ENCODE results near the gene SLC4A3.

The SLC4A3 gene

GRCh38 chr2:219612577-219613286, 14.7 kb upstream of the SLC4A3 start:
- no peak for DNase-seq

- DNase-seq = no peak
Measured at GRCh38 chr2:219613461-219614070, 13.9 kb upstream of the SLC4A3 start.

- DNase-seq = no peak
Measured at GRCh38 chr2:219614076-219614860, 13.2 kb upstream of the SLC4A3 start.

GRCh38 chr2:219615036-219615435, 12.4 kb upstream of the SLC4A3 start:
- DNase-seq = no peak

- DNase-seq = no peak
Measured at GRCh38 chr2:219615894-219616293, 11.5 kb upstream of the SLC4A3 start.

- DNase-seq = no peak
Measured at GRCh38 chr2:219616550-219616949, 10.9 kb upstream of the SLC4A3 start.

- no peak for DNase-seq
Measured at GRCh38 chr2:219618733-219619122, 8.7 kb upstream of the SLC4A3 start.

GRCh38 chr2:219619235-219619634, 8.2 kb upstream of the SLC4A3 start:
- no peak for DNase-seq

- no peak for DNase-seq
Measured at GRCh38 chr2:219620546-219620945, 6.9 kb upstream of the SLC4A3 start.

GRCh38 chr2:219621935-219622334, 5.5 kb upstream of the SLC4A3 start:
- DNase-seq = no peak

GRCh38 chr2:219622472-219622871, 5.0 kb upstream of the SLC4A3 start:
- DNase-seq = no peak

- DNase-seq = no peak
Measured at GRCh38 chr2:219624565-219624964, 2.9 kb upstream of the SLC4A3 start.

GRCh38 chr2:219625179-219625578, 2.3 kb upstream of the SLC4A3 start:
- DNase-seq = no peak

GRCh38 chr2:219626540-219626939, 890 bp upstream of the SLC4A3 start:
- no peak for DNase-seq

- DNase-seq = no peak
Measured at GRCh38 chr2:219628235-219628985, 980 bp downstream of the SLC4A3 start.

GRCh38 chr2:219628986-219629901, 1.8 kb downstream of the SLC4A3 start:
- no peak for DNase-seq

- DNase-seq = no peak
Measured at GRCh38 chr2:219629976-219630695, 2.7 kb downstream of the SLC4A3 start.

GRCh38 chr2:219630770-219631405, 3.5 kb downstream of the SLC4A3 start:
- no peak for DNase-seq

- DNase-seq = no peak
Measured at GRCh38 chr2:219631406-219631891, 4.0 kb downstream of the SLC4A3 start.

GRCh38 chr2:219631904-219632759, 4.7 kb downstream of the SLC4A3 start:
- no peak for DNase-seq
